HK-2 (cell line): ENCODE data around the gene AVPI1.
A peak's percentile ranks its signal among the peaks of the same experiment; 100 is the strongest.

Experiments used
- DNase-seq: peaks from one replicate; pipeline ENCODE4 v3.0.0-alpha.2; 2018; ENCODE audit not compliant: unreplicated experiment

AVPI1 gene

GRCh38 chr10:97686962-97687784 lies at the start of gene AVPI1:
AVPI1 (minus strand) TSS chr10:97687241; CDS start chr10:97679905, 7,336 bp downstream.
- peak; percentile 100 for DNase-seq

- DNase-seq, result no peak
These were observed 49.4 kb upstream of the AVPI1 start for GRCh38 chr10:97736403-97736901.

- no peak for DNase-seq
These were observed 47.0 kb upstream of the AVPI1 start for GRCh38 chr10:97734021-97734420.

- DNase-seq, result no peak
These were observed 46.2 kb upstream of the AVPI1 start for GRCh38 chr10:97733256-97733655.

- DNase-seq, result no peak
These were observed 45.0 kb upstream of the AVPI1 start for GRCh38 chr10:97732052-97732359.

- peak; percentile 60 for DNase-seq
These were observed 44.5 kb upstream of the AVPI1 start for GRCh38 chr10:97731346-97732051.

GRCh38 chr10:97729014-97729413 lies 42.0 kb upstream of the AVPI1 start:
- DNase-seq, result no peak

- DNase-seq, result no peak
These were observed 39.7 kb upstream of the AVPI1 start for GRCh38 chr10:97726636-97727178.

GRCh38 chr10:97724341-97724941 lies 37.4 kb upstream of the AVPI1 start:
- DNase-seq, result no peak

GRCh38 chr10:97723001-97723400 lies 36.0 kb upstream of the AVPI1 start:
- DNase-seq, result no peak

GRCh38 chr10:97721871-97722780 lies 35.1 kb upstream of the AVPI1 start:
- no peak for DNase-seq

- DNase-seq, result no peak
These were observed 32.6 kb upstream of the AVPI1 start for GRCh38 chr10:97719602-97720001.

GRCh38 chr10:97718659-97719142 lies 31.7 kb upstream of the AVPI1 start:
- no peak for DNase-seq

GRCh38 chr10:97718178-97718577 lies 31.1 kb upstream of the AVPI1 start:
- no peak for DNase-seq

- DNase-seq, result no peak
These were observed 30.6 kb upstream of the AVPI1 start for GRCh38 chr10:97717627-97718026.

GRCh38 chr10:97715259-97715874 lies 28.3 kb upstream of the AVPI1 start:
- no peak for DNase-seq

- peak; percentile 77 for DNase-seq
These were observed 27.6 kb upstream of the AVPI1 start for GRCh38 chr10:97714401-97715258.

- DNase-seq, result peak; percentile 81
These were observed 26.9 kb upstream of the AVPI1 start for GRCh38 chr10:97713826-97714400.

GRCh38 chr10:97713339-97713825 lies 26.3 kb upstream of the AVPI1 start, which contains the start of gene MARVELD1:
MARVELD1 (plus strand) TSS chr10:97713730; CDS start chr10:97713877, 147 bp downstream.
- DNase-seq, result peak; percentile 81
